ENCODE measurements around the gene NIBAN1. TPM values are rescaled to one million over a fixed set of nuclear protein-coding genes. Genes with fewer than 3 reads are reported as not detected.

NIBAN1 gene
- total RNA-seq, 1 experiment from 2014 or later, result 8.1 TPM

DNA sequence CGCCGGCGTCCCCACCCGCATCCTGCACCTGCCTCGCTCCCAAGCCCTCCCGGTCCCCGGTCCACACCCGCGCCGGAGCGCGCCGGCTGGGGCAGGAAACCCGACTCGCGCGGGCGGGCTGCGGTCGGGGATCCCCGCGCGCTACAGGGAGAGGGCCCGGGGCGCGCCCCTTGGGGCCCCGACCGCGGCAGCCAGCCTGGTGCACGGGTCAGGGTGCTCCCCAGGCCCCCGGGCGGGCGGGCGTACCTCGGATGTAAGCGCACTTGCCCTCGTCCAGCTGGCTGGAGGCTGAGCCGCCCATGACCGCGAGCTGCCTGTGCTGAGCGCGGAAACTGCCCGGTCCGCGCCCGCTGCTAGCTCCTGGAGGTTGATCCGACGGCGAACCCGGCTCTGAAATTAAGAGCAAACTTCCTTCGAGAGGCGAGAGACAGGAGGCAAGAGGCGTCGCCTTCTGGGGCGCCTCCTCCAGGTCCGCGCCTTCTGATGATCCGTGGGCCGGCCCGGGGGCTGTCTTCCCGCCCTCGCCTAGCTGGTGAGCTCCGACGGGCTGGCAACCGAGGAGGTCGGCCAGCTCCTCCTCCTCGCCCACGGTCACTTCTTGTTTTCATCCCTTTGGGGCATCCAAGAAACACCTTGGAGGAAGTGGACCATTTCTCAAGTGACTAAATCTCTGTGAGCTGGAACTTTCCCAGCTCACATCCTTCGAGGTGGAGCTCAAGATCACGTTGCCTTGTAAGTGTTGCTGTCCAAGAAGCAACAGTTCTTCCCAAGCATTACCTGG lies at the start of gene NIBAN1 (continued):
- TF ChIP-seq, protein P1, sequence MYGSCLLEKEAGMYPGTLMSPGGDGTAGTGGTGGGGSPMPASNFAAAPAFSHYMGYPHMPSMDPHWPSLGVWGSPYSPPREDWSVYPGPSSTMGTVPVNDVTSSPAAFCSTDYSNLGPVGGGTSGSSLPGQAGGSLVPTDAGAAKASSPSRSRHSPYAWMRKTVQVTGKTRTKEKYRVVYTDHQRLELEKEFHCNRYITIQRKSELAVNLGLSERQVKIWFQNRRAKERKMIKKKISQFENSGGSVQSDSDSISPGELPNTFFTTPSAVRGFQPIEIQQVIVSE (CRISPR knock-in tag; IDR thresholded peaks at IDR 0.05; ENCODE audit: borderline replicate concordance), result no peak
- TF ChIP-seq, protein P2, sequence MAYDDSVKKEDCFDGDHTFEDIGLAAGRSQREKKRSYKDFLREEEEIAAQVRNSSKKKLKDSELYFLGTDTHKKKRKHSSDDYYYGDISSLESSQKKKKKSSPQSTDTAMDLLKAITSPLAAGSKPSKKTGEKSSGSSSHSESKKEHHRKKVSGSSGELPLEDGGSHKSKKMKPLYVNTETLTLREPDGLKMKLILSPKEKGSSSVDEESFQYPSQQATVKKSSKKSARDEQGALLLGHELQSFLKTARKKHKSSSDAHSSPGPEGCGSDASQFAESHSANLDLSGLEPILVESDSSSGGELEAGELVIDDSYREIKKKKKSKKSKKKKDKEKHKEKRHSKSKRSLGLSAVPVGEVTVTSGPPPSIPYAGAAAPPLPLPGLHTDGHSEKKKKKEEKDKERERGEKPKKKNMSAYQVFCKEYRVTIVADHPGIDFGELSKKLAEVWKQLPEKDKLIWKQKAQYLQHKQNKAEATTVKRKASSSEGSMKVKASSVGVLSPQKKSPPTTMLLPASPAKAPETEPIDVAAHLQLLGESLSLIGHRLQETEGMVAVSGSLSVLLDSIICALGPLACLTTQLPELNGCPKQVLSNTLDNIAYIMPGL (CRISPR knock-in tag; IDR thresholded peaks at IDR 0.05), result peak; percentile 81; the same call in 1 of the 2 replicates
- TF ChIP-seq RORB (CRISPR knock-in tag; IDR thresholded peaks at IDR 0.05) (no peak), CBFB (CRISPR knock-in tag; IDR thresholded peaks at IDR 0.05; ENCODE audit: low read depth) (no peak), NFYB (CRISPR knock-in tag; conservative IDR thresholded peaks at IDR 0.05; ENCODE audit: low read depth) (no peak), FOXP1 (CRISPR knock-in tag; IDR thresholded peaks at IDR 0.05; ENCODE audit: borderline replicate concordance) (peak; percentile 52; the same call in 1 of the 2 replicates), TCF7 (CRISPR knock-in tag; IDR thresholded peaks at IDR 0.05; ENCODE audit: low read depth) (no peak), ZNF263 (CRISPR knock-in tag; IDR thresholded peaks at IDR 0.05; ENCODE audit: low read depth) (peak; percentile 49; the same call in 1 of the 2 replicates)
- TF ChIP-seq, protein P3, sequence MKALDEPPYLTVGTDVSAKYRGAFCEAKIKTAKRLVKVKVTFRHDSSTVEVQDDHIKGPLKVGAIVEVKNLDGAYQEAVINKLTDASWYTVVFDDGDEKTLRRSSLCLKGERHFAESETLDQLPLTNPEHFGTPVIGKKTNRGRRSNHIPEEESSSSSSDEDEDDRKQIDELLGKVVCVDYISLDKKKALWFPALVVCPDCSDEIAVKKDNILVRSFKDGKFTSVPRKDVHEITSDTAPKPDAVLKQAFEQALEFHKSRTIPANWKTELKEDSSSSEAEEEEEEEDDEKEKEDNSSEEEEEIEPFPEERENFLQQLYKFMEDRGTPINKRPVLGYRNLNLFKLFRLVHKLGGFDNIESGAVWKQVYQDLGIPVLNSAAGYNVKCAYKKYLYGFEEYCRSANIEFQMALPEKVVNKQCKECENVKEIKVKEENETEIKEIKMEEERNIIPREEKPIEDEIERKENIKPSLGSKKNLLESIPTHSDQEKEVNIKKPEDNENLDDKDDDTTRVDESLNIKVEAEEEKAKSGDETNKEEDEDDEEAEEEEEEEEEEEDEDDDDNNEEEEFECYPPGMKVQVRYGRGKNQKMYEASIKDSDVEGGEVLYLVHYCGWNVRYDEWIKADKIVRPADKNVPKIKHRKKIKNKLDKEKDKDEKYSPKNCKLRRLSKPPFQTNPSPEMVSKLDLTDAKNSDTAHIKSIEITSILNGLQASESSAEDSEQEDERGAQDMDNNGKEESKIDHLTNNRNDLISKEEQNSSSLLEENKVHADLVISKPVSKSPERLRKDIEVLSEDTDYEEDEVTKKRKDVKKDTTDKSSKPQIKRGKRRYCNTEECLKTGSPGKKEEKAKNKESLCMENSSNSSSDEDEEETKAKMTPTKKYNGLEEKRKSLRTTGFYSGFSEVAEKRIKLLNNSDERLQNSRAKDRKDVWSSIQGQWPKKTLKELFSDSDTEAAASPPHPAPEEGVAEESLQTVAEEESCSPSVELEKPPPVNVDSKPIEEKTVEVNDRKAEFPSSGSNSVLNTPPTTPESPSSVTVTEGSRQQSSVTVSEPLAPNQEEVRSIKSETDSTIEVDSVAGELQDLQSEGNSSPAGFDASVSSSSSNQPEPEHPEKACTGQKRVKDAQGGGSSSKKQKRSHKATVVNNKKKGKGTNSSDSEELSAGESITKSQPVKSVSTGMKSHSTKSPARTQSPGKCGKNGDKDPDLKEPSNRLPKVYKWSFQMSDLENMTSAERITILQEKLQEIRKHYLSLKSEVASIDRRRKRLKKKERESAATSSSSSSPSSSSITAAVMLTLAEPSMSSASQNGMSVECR (CRISPR knock-in tag; IDR thresholded peaks at IDR 0.05; ENCODE audit: borderline replicate concordance), result 0 out of 2 replicates have a peak, but pooled peaks have one; percentile 13
- TF ChIP-seq, protein P4, sequence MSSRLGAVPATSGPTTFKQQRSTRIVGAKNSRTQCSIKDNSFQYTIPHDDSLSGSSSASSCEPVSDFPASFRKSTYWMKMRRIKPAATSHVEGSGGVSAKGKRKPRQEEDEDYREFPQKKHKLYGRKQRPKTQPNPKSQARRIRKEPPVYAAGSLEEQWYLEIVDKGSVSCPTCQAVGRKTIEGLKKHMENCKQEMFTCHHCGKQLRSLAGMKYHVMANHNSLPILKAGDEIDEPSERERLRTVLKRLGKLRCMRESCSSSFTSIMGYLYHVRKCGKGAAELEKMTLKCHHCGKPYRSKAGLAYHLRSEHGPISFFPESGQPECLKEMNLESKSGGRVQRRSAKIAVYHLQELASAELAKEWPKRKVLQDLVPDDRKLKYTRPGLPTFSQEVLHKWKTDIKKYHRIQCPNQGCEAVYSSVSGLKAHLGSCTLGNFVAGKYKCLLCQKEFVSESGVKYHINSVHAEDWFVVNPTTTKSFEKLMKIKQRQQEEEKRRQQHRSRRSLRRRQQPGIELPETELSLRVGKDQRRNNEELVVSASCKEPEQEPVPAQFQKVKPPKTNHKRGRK (CRISPR knock-in tag; IDR thresholded peaks at IDR 0.05; ENCODE audit: borderline replicate concordance), result no peak

DNA sequence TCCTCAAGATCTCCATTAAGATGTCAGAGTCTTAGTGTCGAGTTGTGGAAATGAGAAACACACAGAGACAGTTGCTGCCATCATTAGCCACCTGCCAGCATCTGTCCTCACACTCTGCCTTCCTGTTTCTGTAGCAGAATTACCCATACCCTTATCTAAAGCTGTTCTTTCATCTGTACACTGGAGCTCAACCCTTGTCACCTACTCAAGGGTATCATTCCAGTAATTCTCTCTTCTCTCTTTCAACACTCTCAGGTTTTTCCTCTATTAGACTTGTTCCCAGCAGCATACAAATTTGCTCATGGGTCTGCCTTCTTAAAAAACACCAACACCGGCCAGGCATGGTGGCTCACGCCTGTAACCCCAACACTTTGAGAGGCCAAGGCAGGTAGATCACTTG lies 43.7 kb upstream of the NIBAN1 start:
- ChIA-PET CTCF (no interaction called here), POLR2A (no interaction called here)
- TF ChIP-seq, protein P1 (CRISPR knock-in tag; IDR thresholded peaks at IDR 0.05; ENCODE audit: borderline replicate concordance), result no peak
- TF ChIP-seq CREB1 (CRISPR knock-in tag; IDR thresholded peaks at IDR 0.05), result no peak
- TF ChIP-seq ELF4 (CRISPR knock-in tag; IDR thresholded peaks at IDR 0.05; ENCODE audit: low read depth), result no peak
- TF ChIP-seq, protein P5, sequence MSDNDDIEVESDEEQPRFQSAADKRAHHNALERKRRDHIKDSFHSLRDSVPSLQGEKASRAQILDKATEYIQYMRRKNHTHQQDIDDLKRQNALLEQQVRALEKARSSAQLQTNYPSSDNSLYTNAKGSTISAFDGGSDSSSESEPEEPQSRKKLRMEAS (CRISPR knock-in tag; IDR thresholded peaks at IDR 0.05), result no peak
- TF ChIP-seq ETV6 (CRISPR knock-in tag; IDR thresholded peaks at IDR 0.05), result no peak
- no peak for TF ChIP-seq OVOL2 (CRISPR knock-in tag; IDR thresholded peaks at IDR 0.05; ENCODE audit: borderline replicate concordance)
- no peak for TF ChIP-seq FOXP1 (CRISPR knock-in tag; IDR thresholded peaks at IDR 0.05; ENCODE audit: borderline replicate concordance)
- no peak for TF ChIP-seq RELA (CRISPR knock-in tag; IDR thresholded peaks at IDR 0.05; ENCODE audit: borderline replicate concordance)
- no peak for TF ChIP-seq CBFB (CRISPR knock-in tag; IDR thresholded peaks at IDR 0.05; ENCODE audit: low read depth)
- TF ChIP-seq JUN (CRISPR knock-in tag; IDR thresholded peaks at IDR 0.05), result no peak
- no peak for TF ChIP-seq NFYB (CRISPR knock-in tag; conservative IDR thresholded peaks at IDR 0.05; ENCODE audit: low read depth)
- no peak for TF ChIP-seq FOXK1 (CRISPR knock-in tag; IDR thresholded peaks at IDR 0.05)
- TF ChIP-seq, protein P6, sequence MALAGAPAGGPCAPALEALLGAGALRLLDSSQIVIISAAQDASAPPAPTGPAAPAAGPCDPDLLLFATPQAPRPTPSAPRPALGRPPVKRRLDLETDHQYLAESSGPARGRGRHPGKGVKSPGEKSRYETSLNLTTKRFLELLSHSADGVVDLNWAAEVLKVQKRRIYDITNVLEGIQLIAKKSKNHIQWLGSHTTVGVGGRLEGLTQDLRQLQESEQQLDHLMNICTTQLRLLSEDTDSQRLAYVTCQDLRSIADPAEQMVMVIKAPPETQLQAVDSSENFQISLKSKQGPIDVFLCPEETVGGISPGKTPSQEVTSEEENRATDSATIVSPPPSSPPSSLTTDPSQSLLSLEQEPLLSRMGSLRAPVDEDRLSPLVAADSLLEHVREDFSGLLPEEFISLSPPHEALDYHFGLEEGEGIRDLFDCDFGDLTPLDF (CRISPR knock-in tag; IDR thresholded peaks at IDR 0.05), result no peak
- peaks cover 7% of the 10 kb centered on the region; the same call in 1 of the 2 replicates for H3K4me1 Mint-ChIP-seq
- H3K9me3 Mint-ChIP-seq, result no peaks in the 10 kb centered on the region
- ATAC-seq (no peak), DNase-seq (ENCODE audit: low spot score) (no peak)
- H3K4me3 Mint-ChIP-seq, result no peak overlapping the region
- H3K36me3 Mint-ChIP-seq, result no peaks in the 10 kb centered on the region
- H3K27ac Mint-ChIP-seq, result no peak overlapping the region
- H3K27me3 Mint-ChIP-seq (ENCODE audit: low read depth), result no peaks in the 10 kb centered on the region; the same call in 1 of the 2 replicates
